Astrocyte (in vitro differentiated cells and primary cell): ENCODE measurements around the gene AMIGO1. TPM values are rescaled to one million over a fixed set of nuclear protein-coding genes. Genes with fewer than 3 reads are reported as not detected.
A peak's percentile ranks its signal among the peaks of the same experiment; 100 is the strongest.

ENCODE experiments used
- DNase-seq: peaks from one replicate; pipeline ENCODE4 v3.0.0-alpha.2; 2010; ENCODE audit warnings: low read depth
- FAIRE-seq: peaks from 2 replicates; lab custom pipeline; 2011; peaks lifted over from hg19 to GRCh38; lab: Jason Lieb, UNC
- H2AFZ ChIP-seq: 2 replicates; pipeline ENCODE4 v1.6.0; 2012; ENCODE audit warnings: low read depth, low read length, inconsistent platforms
- H3K27ac ChIP-seq: 2 replicates; pipeline ENCODE4 v1.5.1; 2011; ENCODE audit warnings: low read depth, low read length, inconsistent platforms
- H3K27me3 ChIP-seq: 2 replicates; pipeline ENCODE4 v1.6.0; 2011; ENCODE audit warnings: low read length, inconsistent platforms; ENCODE audit not compliant: insufficient read depth
- H3K36me3 ChIP-seq: 2 replicates; pipeline ENCODE4 v1.5.1; 2011; ENCODE audit warnings: low read length, inconsistent platforms; ENCODE audit not compliant: insufficient read depth
- H3K4me1 ChIP-seq: 2 replicates; pipeline ENCODE4 v1.5.1; 2011; ENCODE audit warnings: low read length, inconsistent platforms; ENCODE audit not compliant: insufficient read depth
- H3K4me2 ChIP-seq: 2 replicates; pipeline ENCODE4 v1.6.0; 2012; ENCODE audit warnings: low read length, inconsistent platforms
- H3K4me3 ChIP-seq: 2 replicates; pipeline ENCODE4 v1.5.1; 2011; ENCODE audit warnings: low read depth, mild to moderate bottlenecking, low read length, inconsistent platforms; ENCODE audit not compliant: insufficient read depth
- H3K79me2 ChIP-seq: 2 replicates; pipeline ENCODE4 v1.6.0; 2012; ENCODE audit warnings: mild to moderate bottlenecking, low read length, inconsistent platforms; ENCODE audit not compliant: insufficient read depth
- H3K9ac ChIP-seq: 2 replicates; pipeline ENCODE4 v1.6.0; 2012; ENCODE audit warnings: mild to moderate bottlenecking, low read length, inconsistent platforms
- H3K9me3 ChIP-seq: 2 replicates; pipeline ENCODE4 v1.5.1; 2012; ENCODE audit warnings: low read depth, mild to moderate bottlenecking, low read length, inconsistent platforms; ENCODE audit not compliant: insufficient read depth
- H4K20me1 ChIP-seq: 2 replicates; pipeline ENCODE4 v1.6.0; 2012; ENCODE audit warnings: low read length, inconsistent platforms; ENCODE audit not compliant: insufficient read depth
- H3K27ac Mint-ChIP-seq: one replicate; pipeline ENCODE4 v1.8.0; 2021; ENCODE audit warnings: mild to moderate bottlenecking, mixed read lengths; ENCODE audit not compliant: unreplicated experiment
- H3K27me3 Mint-ChIP-seq: one replicate; pipeline ENCODE4 v1.8.0; 2021; ENCODE audit warnings: low read depth, mixed read lengths; ENCODE audit not compliant: unreplicated experiment
- H3K36me3 Mint-ChIP-seq: one replicate; pipeline ENCODE4 v1.8.0; 2021; ENCODE audit warnings: low read depth, mixed read lengths; ENCODE audit not compliant: unreplicated experiment
- H3K4me1 Mint-ChIP-seq: one replicate; pipeline ENCODE4 v1.8.0; 2021; ENCODE audit warnings: low read depth, mixed read lengths; ENCODE audit not compliant: unreplicated experiment
- H3K4me3 Mint-ChIP-seq: one replicate; pipeline ENCODE4 v1.8.0; 2021; ENCODE audit warnings: mild to moderate bottlenecking, moderate library complexity, mixed read lengths; ENCODE audit not compliant: unreplicated experiment
- H3K9me3 Mint-ChIP-seq: one replicate; pipeline ENCODE4 v1.8.0; 2021; ENCODE audit warnings: mild to moderate bottlenecking, mixed read lengths; ENCODE audit not compliant: unreplicated experiment
- EZH2 ChIP-seq: IDR thresholded peaks from 2 replicates; pipeline ENCODE4 v1.6.1; 2012; ENCODE audit warnings: mild to moderate bottlenecking, low read length, inconsistent platforms; ENCODE audit not compliant: insufficient read depth
- total RNA-seq: library from RNA; stranded (reverse); gene quantifications from 2 replicates; pipeline ENCODE4 v1.2.1, GENCODE V29; 2021
- TF ChIP-seq, protein P1 (sequence below): IDR thresholded peaks from 2 replicates; pipeline ENCODE4 v1.5.1; 2011; ENCODE audit warnings: low read depth, mild to moderate bottlenecking, inconsistent platforms, low read length, moderate library complexity; ENCODE audit not compliant: insufficient read depth

AMIGO1 gene
- total RNA-seq, 1 donor from 2014 or later: 1.8 TPM

DNA sequence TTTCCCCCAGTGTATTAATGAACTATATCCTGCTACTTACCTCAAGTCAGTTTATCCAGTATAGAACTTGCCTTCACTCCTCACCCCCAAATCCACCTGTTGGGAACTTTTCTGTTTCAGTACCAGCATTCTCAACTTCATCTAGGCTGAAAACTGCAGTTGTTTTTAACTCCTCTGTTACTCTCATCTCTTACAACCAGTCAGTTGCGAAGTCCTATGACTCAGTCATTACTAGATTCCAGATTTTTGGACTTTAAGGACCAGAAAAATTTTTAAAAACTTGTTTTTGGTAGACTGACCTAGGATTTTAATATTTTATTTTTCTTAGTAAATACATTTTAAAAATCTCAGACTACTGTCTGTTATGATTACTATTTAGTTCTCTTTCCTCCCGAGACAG is 47.0 kb upstream of the AMIGO1 start:
- no peaks in the 10 kb centered on the region for H3K9me3 ChIP-seq
- no peak for FAIRE-seq
- H3K36me3 Mint-ChIP-seq: peaks cover 2% of the 10 kb centered on the region
- no peaks in the 10 kb centered on the region for H3K9me3 Mint-ChIP-seq
- no peak overlapping the region for H2AFZ ChIP-seq
- H3K27ac Mint-ChIP-seq: no peak overlapping the region
- no peak overlapping the region for H3K4me3 Mint-ChIP-seq
- H3K4me3 ChIP-seq: no peak overlapping the region
- H3K4me2 ChIP-seq: no peak overlapping the region
- H3K27me3 ChIP-seq: no peaks in the 10 kb centered on the region
- DNase-seq: no peak
- peaks cover 12% of the 10 kb centered on the region for H3K4me1 Mint-ChIP-seq
- H3K4me1 ChIP-seq: no peaks in the 10 kb centered on the region
- no peaks in the 10 kb centered on the region for H3K36me3 ChIP-seq
- H3K27me3 Mint-ChIP-seq: no peaks in the 10 kb centered on the region
- H3K9ac ChIP-seq: no peak overlapping the region
- peaks cover 99% of the 10 kb centered on the region for H4K20me1 ChIP-seq
- TF ChIP-seq EZH2: no peak
- TF ChIP-seq, protein P1, sequence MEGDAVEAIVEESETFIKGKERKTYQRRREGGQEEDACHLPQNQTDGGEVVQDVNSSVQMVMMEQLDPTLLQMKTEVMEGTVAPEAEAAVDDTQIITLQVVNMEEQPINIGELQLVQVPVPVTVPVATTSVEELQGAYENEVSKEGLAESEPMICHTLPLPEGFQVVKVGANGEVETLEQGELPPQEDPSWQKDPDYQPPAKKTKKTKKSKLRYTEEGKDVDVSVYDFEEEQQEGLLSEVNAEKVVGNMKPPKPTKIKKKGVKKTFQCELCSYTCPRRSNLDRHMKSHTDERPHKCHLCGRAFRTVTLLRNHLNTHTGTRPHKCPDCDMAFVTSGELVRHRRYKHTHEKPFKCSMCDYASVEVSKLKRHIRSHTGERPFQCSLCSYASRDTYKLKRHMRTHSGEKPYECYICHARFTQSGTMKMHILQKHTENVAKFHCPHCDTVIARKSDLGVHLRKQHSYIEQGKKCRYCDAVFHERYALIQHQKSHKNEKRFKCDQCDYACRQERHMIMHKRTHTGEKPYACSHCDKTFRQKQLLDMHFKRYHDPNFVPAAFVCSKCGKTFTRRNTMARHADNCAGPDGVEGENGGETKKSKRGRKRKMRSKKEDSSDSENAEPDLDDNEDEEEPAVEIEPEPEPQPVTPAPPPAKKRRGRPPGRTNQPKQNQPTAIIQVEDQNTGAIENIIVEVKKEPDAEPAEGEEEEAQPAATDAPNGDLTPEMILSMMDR: no peak
- peaks cover 100% of the 10 kb centered on the region for H3K79me2 ChIP-seq
- no peak overlapping the region for H3K27ac ChIP-seq

DNA sequence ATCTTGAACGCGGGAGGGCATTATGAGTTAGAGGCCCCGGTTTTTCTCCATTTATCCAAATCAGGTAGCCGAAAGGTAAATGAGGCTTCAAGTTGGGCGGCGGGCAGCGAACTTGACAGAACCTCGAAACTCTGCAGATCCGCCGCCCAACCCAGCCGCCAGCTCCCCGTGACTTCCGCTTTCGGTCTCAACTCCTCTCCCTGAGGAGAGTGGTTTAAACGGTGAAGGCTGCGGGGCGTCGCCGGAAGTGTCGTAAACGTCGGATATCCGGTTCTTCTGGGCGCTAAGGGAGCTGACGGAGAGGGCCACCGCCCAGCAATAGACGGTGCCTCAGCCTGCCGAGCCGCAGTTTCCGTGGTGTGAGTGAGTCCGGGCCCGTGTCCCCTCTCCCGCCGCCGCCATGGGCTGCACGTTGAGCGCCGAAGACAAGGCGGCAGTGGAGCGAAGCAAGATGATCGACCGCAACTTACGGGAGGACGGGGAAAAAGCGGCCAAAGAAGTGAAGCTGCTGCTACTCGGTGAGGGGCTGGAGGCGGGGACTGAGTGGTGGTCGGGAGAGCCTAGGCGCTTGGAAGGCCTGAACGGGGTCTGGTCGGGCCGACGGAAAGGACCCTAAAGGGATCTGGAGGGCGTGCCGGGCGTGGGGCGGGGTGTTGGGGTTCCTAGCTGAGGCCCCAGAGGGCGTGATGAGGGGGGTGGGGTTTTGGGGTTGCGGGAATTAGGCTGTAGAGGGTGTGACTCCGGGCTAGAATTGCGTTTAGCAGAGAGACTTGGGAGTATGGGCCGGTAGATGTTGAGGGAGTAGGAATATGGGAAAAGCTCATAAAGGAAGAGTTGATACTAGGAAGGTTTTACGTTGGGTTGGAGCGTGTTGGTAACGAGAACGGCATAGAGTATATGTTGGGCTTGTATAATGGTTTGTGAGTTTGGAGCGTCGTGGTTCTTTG is 39.1 kb upstream of the AMIGO1 start, which contains the start of gene GNAI3:
Gene GNAI3, plus strand, starts transcription at position 295 of the 947 bp plus-strand sequence. Its CDS starts 106 bp downstream, at position 401.
- DNase-seq (peak; percentile 94), FAIRE-seq (no peak)
- no peaks in the 10 kb centered on the region for H3K27me3 Mint-ChIP-seq
- no peaks in the 10 kb centered on the region for H3K9me3 ChIP-seq
- H3K27ac Mint-ChIP-seq: peak within 1 kb of the TSS; percentile 96
- H3K27me3 ChIP-seq: no peaks in the 10 kb centered on the region
- H3K36me3 ChIP-seq: no peaks in the 10 kb centered on the region
- H3K4me3 Mint-ChIP-seq: peak within 1 kb of the TSS; percentile 100
- no peak for TF ChIP-seq EZH2
- TF ChIP-seq, protein P1: no peak
- peak within 1 kb of the TSS; percentile 89 for H3K4me3 ChIP-seq
- peaks cover 47% of the 10 kb centered on the region for H4K20me1 ChIP-seq
- H3K4me2 ChIP-seq: peak within 1 kb of the TSS; percentile 91
- H3K4me1 Mint-ChIP-seq: peaks cover 6% of the 10 kb centered on the region
- H3K9ac ChIP-seq: peak within 1 kb of the TSS; percentile 95
- peaks cover 13% of the 10 kb centered on the region for H3K4me1 ChIP-seq
- no peaks in the 10 kb centered on the region for H3K36me3 Mint-ChIP-seq
- no peaks in the 10 kb centered on the region for H3K9me3 Mint-ChIP-seq
- peaks cover 66% of the 10 kb centered on the region for H3K79me2 ChIP-seq
- H3K27ac ChIP-seq: peak within 1 kb of the TSS; percentile 88
- H2AFZ ChIP-seq: peak within 1 kb of the TSS; percentile 92
